Measurements from ENCODE around the gene FNDC10.
"Not testable (repeated sequence)": the region's sequence is repeated elsewhere in the genome, so short reads cannot be mapped to it uniquely, and the experiment has no call there.

The FNDC10 gene

GRCh38 chr1:1577367-1578011, 22.4 kb downstream of the FNDC10 start:
- no peak overlapping the region for H3K4me3 ChIP-seq (ENCODE audit: low read depth, low read length)
- DNase-seq (ENCODE audit: low read depth): no peak

- peak within 1 kb of the TSS; percentile 98 for H3K4me3 ChIP-seq (ENCODE audit: low read depth, low read length)
- peak; percentile 74 for DNase-seq (ENCODE audit: low read depth)
Measured at GRCh38 chr1:1574721-1575537, 25.0 kb downstream of the FNDC10 start, which contains the start of gene SSU72. Gene SSU72, minus strand, starts transcription at chr1:1574863. Its CDS starts 306 bp downstream, at chr1:1574557.

GRCh38 chr1:1573843-1574720, 25.9 kb downstream of the FNDC10 start:
- no peak for DNase-seq (ENCODE audit: low read depth)
- peak overlapping the region; percentile 98 for H3K4me3 ChIP-seq (ENCODE audit: low read depth, low read length)

DNA sequence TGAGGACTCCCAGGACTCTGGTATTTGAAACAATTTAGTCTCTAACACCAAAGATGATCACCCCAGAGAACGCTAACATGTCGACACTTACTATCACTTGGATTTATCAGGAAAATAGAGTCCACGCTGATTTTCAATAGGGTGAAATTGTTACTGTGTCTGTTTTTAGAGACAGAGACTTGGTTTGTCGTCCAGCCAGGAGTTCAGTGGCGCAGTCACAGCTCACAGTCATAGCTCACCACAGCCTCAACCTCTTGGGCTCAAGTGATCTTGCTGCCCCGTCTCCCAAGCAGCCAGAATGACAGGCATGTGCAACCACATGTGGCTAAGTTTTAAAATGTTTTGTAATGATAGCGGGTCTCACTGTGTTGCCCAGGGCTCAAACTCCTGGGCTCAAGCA, 30.6 kb downstream of the FNDC10 start:
- H3K4me3 ChIP-seq (ENCODE audit: low read depth, low read length): no peak overlapping the region
- DNase-seq (ENCODE audit: low read depth): no peak

DNA sequence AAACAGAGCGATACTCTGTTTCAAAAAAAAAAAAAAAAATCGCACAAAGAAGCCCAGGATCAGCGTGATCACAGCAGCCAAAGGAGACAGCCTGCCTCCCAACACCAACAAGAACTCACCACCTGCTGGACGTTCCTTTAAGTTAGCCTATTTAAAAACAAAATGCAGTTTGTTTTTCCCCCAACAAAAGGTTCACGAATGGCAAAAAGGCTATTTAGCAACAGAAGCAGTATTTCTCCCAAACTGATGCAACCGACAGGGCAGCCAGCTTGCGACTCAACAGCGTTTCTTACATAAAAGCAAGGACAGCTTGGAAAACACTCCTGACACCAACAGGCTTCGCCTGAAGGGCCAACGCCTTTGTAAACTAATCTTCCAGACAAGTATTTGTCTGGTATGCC, 32.0 kb downstream of the FNDC10 start:
- no peak for DNase-seq (ENCODE audit: low read depth)
- H3K4me3 ChIP-seq (ENCODE audit: low read depth, low read length): no peak overlapping the region

GRCh38 chr1:1567152-1567875, 32.6 kb downstream of the FNDC10 start:
- DNase-seq (ENCODE audit: low read depth): no peak
- H3K4me3 ChIP-seq (ENCODE audit: low read depth, low read length): no peak overlapping the region

DNA sequence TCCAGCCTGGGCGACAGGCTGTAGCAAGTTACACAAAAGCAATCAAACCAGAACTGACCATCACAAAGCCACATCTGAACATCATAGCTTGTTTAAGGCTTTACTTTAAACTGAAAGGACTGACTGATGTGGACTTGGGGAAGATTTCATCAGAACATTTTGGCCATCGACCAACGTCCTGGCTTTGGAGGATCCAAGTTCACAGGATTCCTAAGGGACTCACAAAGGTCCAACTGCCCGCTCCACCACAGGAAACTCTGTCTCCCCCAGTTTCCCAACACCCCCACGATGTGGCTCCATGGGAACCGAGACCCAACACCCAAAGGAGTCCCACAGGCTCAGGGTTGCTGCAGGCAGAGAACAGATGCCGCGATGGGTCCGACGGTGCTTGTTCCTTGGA, 34.6 kb downstream of the FNDC10 start:
- DNase-seq (ENCODE audit: low read depth): no peak
- H3K4me3 ChIP-seq (ENCODE audit: low read depth, low read length): no peak overlapping the region

DNA sequence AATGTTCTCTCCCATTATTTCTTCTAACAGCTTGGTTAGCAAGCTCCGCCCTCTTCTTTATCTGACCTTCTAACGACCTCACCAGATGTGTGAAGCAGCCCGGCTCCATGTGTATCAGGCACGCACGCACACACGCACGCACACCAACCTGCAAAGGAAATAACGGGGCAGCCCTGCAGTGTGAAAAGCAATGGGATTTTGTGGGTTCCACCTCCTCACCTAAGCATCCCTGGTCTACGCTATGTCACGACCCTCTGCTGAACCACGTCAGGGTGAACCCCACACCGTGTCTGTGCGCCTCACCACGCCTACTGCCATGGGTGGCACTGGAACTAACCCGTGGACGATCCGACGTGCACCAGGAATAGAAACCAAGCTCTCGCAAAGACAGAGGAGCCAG, 35.7 kb downstream of the FNDC10 start:
- no peak overlapping the region for H3K4me3 ChIP-seq (ENCODE audit: low read depth, low read length)
- no peak for DNase-seq (ENCODE audit: low read depth)

DNA sequence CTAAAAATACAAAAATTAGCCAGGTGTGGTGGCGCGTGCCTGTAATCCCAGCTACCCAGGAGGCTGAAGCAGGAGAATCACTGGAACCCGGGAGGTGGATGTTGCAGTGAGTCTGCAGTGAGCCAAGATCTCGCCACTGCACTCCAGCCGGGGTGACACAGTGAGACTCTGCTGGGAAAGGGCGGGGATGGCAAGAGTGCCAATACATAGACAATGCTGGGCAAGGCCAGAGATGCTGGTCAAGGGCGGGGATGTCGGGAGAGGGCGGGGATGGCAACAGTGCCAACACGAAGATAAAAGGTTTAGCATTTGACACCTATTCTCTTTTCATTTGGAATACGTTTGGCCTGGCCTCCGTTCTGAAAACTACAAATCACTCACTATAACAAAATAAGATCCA, 36.2 kb downstream of the FNDC10 start:
- no peak for DNase-seq (ENCODE audit: low read depth)
- no peak overlapping the region for H3K4me3 ChIP-seq (ENCODE audit: low read depth, low read length)

- H3K4me3 ChIP-seq (ENCODE audit: low read depth, low read length): no peak overlapping the region
- no peak for DNase-seq (ENCODE audit: low read depth)
Measured at GRCh38 chr1:1562556-1563195, 37.3 kb downstream of the FNDC10 start.

- H3K4me3 ChIP-seq (ENCODE audit: low read depth, low read length): no peak overlapping the region
- no peak for DNase-seq (ENCODE audit: low read depth)
Measured at GRCh38 chr1:1561801-1562470, 38.0 kb downstream of the FNDC10 start.

DNA sequence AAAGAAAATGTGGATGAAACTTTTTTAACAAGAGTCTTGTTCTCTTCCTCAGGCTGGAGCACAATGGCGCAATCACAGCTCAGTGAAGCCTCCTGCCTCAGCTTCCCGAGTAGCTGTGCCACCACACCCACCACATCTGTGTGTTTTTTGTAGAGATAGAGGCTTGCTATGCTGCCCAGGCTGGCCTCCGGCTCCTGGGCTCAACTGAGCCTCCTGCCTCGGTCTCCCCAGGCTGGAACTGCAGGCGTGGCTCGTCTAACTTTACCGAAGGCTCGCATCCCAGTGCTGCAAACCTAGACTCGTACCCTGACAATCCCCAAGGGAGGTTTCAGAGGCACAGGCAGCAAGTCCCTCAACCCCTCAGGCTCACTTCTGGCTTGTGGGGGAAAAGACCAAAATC, 39.8 kb downstream of the FNDC10 start:
- DNase-seq (ENCODE audit: low read depth): no peak
- no peak overlapping the region for H3K4me3 ChIP-seq (ENCODE audit: low read depth, low read length)

- no peak overlapping the region for H3K4me3 ChIP-seq (ENCODE audit: low read depth, low read length)
- no peak for DNase-seq (ENCODE audit: low read depth)
Measured at GRCh38 chr1:1559066-1559465, 40.9 kb downstream of the FNDC10 start.

DNA sequence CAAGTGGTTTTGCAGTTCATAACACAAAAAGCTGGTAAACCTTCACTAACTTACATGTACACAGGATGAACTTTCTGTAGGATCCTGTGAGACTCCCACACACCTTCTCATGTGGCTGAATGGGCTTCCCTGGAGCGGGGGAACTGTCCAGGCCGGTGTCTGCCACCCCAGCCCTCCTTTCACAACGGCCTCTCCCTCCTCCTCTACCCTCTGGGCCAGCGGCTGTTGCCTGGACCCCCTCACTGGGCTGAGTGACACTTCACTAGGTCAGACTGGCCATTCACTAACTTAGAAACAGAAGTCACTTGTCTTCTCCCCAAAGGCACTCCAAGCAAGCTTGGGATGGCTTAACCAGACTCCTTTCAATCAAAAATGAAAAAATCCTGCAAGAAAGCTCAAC, 41.3 kb downstream of the FNDC10 start:
- DNase-seq (ENCODE audit: low read depth): no peak
- H3K4me3 ChIP-seq (ENCODE audit: low read depth, low read length): no peak overlapping the region

- DNase-seq (ENCODE audit: low read depth): not testable (repeated sequence)
Measured at GRCh38 chr1:1557688-1558087, 42.2 kb downstream of the FNDC10 start.

GRCh38 chr1:1556961-1557360, 43.0 kb downstream of the FNDC10 start:
- not testable (repeated sequence) for H3K4me3 ChIP-seq (ENCODE audit: low read depth, low read length); DNase-seq (ENCODE audit: low read depth)

More at GRCh38 chr1:1557688-1558087, 42.2 kb downstream of the FNDC10 start:
- not testable (repeated sequence) for H3K4me3 ChIP-seq (ENCODE audit: low read depth, low read length)

DNA sequence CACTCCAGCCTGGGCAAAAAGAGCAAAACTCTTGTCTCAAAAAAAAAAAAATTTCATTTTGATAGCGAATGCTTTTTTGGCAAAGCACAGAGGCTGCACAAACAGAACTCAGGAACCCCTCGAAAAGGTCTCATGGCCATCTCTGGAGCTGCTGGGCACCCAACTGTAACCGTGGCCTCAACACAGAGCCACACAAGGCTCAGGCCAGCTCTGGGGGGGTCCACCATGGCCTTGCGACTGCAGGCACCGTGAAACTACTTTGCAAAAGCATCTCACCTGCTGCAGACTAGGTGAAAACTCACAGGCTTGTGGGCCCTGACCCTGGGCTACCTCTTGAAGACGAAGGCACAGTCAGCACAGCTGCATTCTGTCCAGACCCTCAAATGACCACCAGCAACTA, 43.4 kb downstream of the FNDC10 start:
- DNase-seq (ENCODE audit: low read depth): no peak
- no peak overlapping the region for H3K4me3 ChIP-seq (ENCODE audit: low read depth, low read length)
